Mucosa of descending colon (tissue), 3 donors: ENCODE results near the gene ATP2A3. TPM values are rescaled to one million over a fixed set of nuclear protein-coding genes. Genes with fewer than 3 reads are reported as not detected.

ENCODE experiments used
- ATAC-seq: fragments of 200-7000 bp; cut with Tn5 transposase; one replicate; pipeline ENCODE4 v1.9.1; 2020; ENCODE audit warnings: mild to moderate bottlenecking, moderate library complexity
- DNase-seq, 3 donors: peaks; one replicate each; pipeline ENCODE4 v3.0.0-alpha.2; 2020
- H3K36me3 ChIP-seq: fragments of 200-600 bp; one replicate; pipeline ENCODE4 v1.8.0; 2021; ENCODE audit warnings: low read depth, mild to moderate bottlenecking
- H3K4me1 ChIP-seq: fragments of 200-600 bp; one replicate; pipeline ENCODE4 v1.8.0; 2021; ENCODE audit warnings: low read depth, mild to moderate bottlenecking
- H3K4me3 ChIP-seq: fragments of 200-600 bp; one replicate; pipeline ENCODE4 v1.8.0; 2021; ENCODE audit warnings: mild to moderate bottlenecking
- H3K9me3 ChIP-seq: fragments of 200-600 bp; one replicate; pipeline ENCODE4 v1.8.0; 2021; ENCODE audit warnings: mild to moderate bottlenecking
- CTCF ChIP-seq: fragments of 200-600 bp; IDR thresholded peaks from one replicate; pipeline ENCODE4 v1.8.0; 2022; ENCODE audit warnings: antibody characterized with exemption, mild to moderate bottlenecking
- intact Hi-C, 2 donors: fragments of 100-400 bp; cut with DNase I in 1 of 2; cut with micrococcal nuclease in 1 of 2; formaldehyde crosslinking; loops; one replicate each; pipeline versions ENCODE4 v1.11.0 to v1.11.1; 2022; cut with DNase I, micrococcal nuclease
- total RNA-seq, 3 donors: library from RNA; stranded (reverse); fragmentation: NEBNext Ultra II Directional in 2 of 3; extraction: Animal tissue kit (Norgen Biotek cat#: 25700) in 2 of 3; gene quantifications; one replicate each; pipeline versions ENCODE4 v1.2.1 to v1.2.4, GENCODE V29; 2021 to 2023
- donor health status: DM: no; HTN: no; CAD: no; lungs with moderate emphysema.
- donor health status: DM: no; HTN: no; CAD: no.
- donor health status: DM: no; HTN: yes; CAD: no.

Gene ATP2A3
- total RNA-seq, 3 donors from 2014 or later = 72.8 to 253 (median 247) TPM

DNA sequence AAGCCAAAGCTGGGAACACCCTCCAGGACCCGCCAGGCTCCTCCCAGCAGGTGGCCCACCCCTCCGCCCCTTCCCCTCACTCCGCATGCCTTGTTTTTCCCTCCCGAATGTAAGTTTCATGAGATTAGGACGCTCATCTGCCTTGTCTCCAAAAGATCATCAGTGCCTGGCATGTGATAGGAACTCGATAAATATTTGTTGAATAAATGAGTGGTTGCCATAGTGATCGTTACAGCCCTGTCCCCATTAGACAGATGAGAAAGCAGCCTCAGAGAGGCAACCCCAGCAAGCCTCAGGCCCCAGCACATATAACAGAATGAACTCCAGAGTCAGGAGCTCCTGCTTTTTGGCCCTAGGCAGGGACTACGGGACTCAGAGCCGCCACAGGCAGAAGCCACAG is 76.4 kb downstream of the ATP2A3 start:
- H3K9me3 ChIP-seq = no peaks in the 10 kb centered on the region
- no peak overlapping the region for H3K4me3 ChIP-seq
- intact Hi-C loops = no loop called here
- no peaks in the 10 kb centered on the region for H3K36me3 ChIP-seq
- no peak for TF ChIP-seq CTCF
- ATAC-seq = no peak
- H3K4me1 ChIP-seq = peaks cover 22% of the 10 kb centered on the region
- DNase-seq = no peak

GRCh38 chr17:3887394-3887793 is 76.8 kb downstream of the ATP2A3 start:
- TF ChIP-seq CTCF = no peak
- no peak overlapping the region for H3K4me3 ChIP-seq
- H3K4me1 ChIP-seq = peaks cover 22% of the 10 kb centered on the region
- intact Hi-C loops = no loop called here
- ATAC-seq (no peak), DNase-seq (no peak)
- no peaks in the 10 kb centered on the region for H3K36me3 ChIP-seq
- H3K9me3 ChIP-seq = no peaks in the 10 kb centered on the region

- intact Hi-C loops = no loop called here
Measured at GRCh38 chr17:3886776-3887175, 77.5 kb downstream of the ATP2A3 start.

GRCh38 chr17:3885970-3886369 is 78.3 kb downstream of the ATP2A3 start:
- no peak for ATAC-seq
- H3K4me1 ChIP-seq = peaks cover 14% of the 10 kb centered on the region

More at GRCh38 chr17:3886776-3887175, 77.5 kb downstream of the ATP2A3 start:
- ATAC-seq (peak; percentile 10), DNase-seq (peak in 1 of 3 donors; percentile 54)
- H3K36me3 ChIP-seq = no peaks in the 10 kb centered on the region
- no peak overlapping the region for H3K4me3 ChIP-seq
- no peak for TF ChIP-seq CTCF
- H3K9me3 ChIP-seq = no peaks in the 10 kb centered on the region
- peaks cover 18% of the 10 kb centered on the region for H3K4me1 ChIP-seq

DNA sequence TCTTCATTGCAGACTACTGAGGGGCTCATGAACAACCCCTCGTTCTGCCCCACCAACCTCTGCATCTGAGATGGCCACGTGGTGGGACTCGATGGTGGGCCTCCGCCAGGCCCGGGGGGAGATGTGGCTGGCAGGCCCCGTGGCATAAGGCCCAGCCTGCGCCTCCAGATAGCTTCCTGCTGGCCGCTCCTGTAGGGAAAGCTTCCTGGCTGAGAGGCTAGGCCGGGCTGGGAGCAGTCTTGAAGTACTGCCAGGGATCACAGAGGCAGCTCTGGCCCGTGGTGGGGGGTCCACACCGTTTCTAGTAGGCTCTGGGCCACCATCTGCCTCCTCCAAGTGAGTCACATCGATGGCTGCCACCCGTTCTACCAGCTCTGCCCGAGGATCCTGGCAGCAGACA is 79.0 kb downstream of the ATP2A3 start:
- no peaks in the 10 kb centered on the region for H3K9me3 ChIP-seq
- no peaks in the 10 kb centered on the region for H3K36me3 ChIP-seq

More at GRCh38 chr17:3885970-3886369, 78.3 kb downstream of the ATP2A3 start:
- Histone ChIP-seq H3K9me3 (no peaks in the 10 kb centered on the region), H3K4me3 (no peak overlapping the region), H3K36me3 (no peaks in the 10 kb centered on the region)
- intact Hi-C loops = no loop called here
- DNase-seq = no peak
- no peak for TF ChIP-seq CTCF

More for the DNA sequence above, 79.0 kb downstream of the ATP2A3 start:
- Histone ChIP-seq H3K4me1 (peaks cover 14% of the 10 kb centered on the region), H3K4me3 (no peak overlapping the region)
- DNase-seq (no peak), ATAC-seq (no peak)
- TF ChIP-seq CTCF = no peak
- intact Hi-C loops = no loop called here
